ENCODE measurements around the gene PRCD. TPM values are rescaled to one million over a fixed set of nuclear protein-coding genes. Genes with fewer than 3 reads are reported as not detected.
A peak's percentile ranks its signal among the peaks of the same experiment; 100 is the strongest.
"Not testable (repeated sequence)": the region's sequence is repeated elsewhere in the genome, so short reads cannot be mapped to it uniquely, and the experiment has no call there.

Gene PRCD
- total RNA-seq, 1 experiment from 2014 or later, result 9.4 TPM

DNA sequence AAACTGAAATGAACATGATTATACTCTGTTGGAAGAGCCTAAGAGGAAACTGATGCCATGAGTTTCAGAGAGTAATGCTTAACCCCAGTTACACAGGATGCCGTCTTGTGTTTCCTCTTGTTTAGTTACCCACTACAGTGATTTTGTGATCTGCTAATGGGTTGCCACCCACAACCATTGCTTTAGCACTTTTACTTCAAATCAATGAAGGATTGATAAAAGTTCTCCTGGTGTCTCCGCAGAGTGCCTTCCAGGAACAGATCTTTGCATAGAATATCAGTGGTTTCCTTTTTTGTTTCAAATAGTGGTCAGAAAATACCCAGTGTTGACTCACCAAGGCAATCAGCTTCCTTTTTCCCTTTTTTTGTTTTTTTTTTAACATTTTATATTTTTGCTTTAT lies 23.5 kb downstream of the PRCD start:
- DNase-seq (ENCODE audit: low spot score); in situ Hi-C loops (cut with HindIII; ENCODE audit: low sequenced_read_pairs): not testable (repeated sequence)

GRCh38 chr17:76564991-76565727 lies 25.3 kb downstream of the PRCD start:
- DNase-seq (ENCODE audit: low spot score); in situ Hi-C loops (cut with HindIII; ENCODE audit: low sequenced_read_pairs): not testable (repeated sequence)

DNA sequence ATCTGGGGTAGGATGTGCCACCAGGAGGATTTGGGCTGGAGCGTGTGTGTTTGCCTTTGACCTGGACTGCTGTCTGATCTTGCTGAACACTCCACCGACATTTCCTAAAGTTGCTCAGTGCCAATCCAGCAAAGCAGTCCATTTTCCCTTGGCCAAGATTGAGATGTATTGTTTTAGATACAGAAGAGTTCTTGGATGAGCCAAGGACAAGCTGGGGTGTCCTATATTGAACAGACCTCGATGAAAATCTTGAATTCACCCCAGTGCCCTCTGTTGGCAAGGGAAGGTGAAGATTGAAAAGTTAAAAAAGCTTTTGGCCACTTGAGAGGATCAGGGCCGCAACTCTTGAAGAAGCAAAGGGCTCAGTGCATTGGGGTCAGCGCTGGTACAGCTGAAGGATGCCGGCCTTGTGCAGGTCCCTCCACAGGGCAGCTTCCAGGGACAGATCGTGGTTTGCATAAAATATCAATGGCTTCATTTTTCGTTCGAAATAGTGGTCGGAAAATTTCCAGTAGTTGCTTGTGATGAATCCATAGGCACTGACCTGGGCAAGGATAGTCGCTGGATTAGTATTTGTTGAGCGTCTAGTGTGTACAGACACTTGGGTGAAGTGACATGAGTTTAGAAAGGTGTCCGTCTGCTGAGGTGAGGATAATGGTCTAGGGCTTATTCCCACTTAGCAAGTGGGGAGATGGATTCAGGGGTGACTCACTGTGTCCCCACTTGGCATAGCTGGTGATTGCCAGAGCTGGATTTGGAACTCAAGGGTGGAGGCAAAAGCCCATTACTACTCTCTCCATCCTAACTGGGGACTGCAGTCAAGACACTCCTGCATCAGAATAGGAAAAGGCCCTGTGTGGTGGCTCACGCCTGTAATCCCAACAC lies 26.1 kb downstream of the PRCD start:
- in situ Hi-C loops (cut with HindIII; ENCODE audit: low sequenced_read_pairs), result no loop called here
- no peak for DNase-seq (ENCODE audit: low spot score)

- in situ Hi-C loops (cut with HindIII; ENCODE audit: low sequenced_read_pairs), result no loop called here
- no peak for DNase-seq (ENCODE audit: low spot score)
These were observed 26.7 kb downstream of the PRCD start for GRCh38 chr17:76566613-76566943.

DNA sequence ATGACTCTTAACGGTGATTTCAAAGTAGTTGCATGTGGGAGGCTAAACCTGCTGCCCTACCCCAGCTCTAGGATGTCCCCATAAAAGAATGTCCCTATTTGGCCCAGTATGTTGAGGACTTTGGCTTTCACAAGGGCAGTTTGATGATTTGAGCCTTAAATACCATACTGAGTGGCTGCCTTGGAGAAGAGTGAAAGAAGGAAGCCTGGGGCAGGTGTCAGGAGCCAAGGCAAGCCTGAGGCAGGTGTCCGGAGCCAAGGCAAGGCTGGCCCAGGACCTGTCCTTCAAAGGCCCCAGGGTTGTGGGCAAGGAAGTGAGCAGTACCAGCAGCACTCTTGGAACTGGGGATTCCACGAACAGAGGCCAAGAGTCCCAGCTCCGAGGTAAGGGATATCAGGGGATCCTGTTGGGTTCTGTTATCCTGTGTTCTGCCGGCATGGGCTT lies 27.2 kb downstream of the PRCD start:
- in situ Hi-C loops (cut with HindIII; ENCODE audit: low sequenced_read_pairs), result no loop called here
- DNase-seq (ENCODE audit: low spot score), result no peak

DNA sequence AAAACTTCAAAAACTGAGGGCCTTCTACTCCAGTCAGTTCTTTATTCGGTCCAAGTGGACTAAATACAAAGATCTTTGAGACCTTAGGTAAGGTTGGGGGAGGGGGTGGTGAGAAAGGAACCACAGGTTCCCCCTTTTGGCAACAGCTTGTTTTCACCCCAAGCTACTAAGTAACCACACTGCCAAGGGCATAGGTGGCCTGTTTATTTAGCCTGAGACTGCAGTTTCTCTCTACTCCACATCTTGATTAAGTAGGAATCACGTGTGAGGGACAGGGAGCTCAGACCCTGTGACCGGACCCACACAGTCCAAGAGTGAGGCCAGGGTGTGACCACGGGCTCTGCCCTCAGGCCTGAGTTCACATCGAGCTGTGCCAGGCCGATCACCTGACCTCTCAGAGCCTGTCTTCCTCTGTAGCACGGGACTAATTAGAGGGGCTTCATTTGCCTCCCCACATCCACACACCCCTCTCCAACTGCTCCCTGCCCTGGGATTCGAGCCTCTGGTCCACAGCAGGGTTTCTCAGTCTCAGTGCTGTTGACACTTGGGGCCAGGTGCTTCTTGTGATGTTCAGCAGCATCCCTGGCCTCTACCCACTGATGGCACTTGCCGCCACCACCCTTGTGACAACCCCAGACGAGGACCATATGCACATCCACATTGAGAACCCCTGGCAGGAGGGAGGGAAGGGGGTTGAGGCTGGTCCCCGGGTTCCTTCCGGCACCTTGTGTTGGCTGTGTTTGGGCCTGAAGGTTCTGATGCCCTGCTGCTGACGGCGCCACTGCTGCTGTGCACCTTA lies 28.0 kb downstream of the PRCD start:
- in situ Hi-C loops (cut with HindIII; ENCODE audit: low sequenced_read_pairs), result no loop called here
- peak; percentile 29 for DNase-seq (ENCODE audit: low spot score)

DNA sequence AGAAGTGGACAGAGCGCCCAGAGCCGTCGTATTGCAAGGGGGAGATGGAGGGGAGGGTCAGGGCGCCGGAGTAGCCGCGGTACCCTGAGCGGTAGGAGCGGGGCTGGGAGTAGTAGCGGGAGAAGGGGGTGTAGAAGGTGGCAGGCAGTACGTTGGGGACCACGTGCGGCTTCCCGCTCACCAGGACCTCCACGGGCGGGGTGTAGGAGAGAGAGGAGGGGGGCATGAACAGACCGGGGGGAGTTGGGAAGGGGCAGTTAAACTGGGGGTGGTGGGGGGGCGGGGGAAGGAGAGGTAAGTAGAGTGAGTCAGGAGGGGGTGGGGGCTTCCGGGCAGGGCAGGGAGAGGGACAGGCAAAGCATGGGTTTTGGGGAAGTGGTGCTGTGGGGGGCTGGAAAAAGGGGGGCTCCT lies 29.0 kb downstream of the PRCD start:
- DNase-seq (ENCODE audit: low spot score), result no peak
- in situ Hi-C loops (cut with HindIII; ENCODE audit: low sequenced_read_pairs), result no loop called here

DNA sequence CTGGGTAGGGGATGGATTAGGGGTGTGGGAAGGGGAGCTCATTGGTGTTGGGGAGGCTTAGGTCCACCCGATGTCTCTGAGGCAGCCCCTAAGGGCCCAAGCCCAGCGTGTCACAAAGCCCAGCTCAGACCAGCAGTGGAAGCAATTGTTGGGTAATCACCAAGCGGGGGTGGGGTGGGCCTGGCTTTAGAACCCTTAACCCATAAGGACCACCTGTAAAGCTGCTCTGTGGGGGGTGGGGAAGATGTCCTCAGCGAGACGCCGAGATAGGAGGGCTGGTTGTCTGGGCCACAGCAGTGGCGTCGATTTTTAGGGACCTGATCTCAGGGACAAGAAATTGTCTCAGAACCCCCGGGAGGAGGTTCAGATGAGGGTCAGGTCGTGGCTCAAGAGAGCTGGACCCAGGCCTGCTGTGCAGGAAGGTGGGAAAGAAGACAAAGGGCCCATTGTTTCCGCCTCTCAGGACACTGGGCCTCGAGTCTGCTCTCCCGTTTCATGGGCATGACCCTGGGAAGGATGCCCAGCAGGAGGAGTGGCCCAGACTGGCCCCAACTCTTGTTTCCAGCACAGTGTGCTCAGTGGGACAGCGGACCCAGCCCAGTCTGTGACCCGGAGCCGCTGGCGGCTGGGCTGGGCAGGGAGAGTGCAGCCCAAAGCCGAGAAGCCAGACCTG lies 29.9 kb downstream of the PRCD start:
- in situ Hi-C loops (cut with HindIII; ENCODE audit: low sequenced_read_pairs), result no loop called here
- DNase-seq (ENCODE audit: low spot score), result peak; percentile 27

DNA sequence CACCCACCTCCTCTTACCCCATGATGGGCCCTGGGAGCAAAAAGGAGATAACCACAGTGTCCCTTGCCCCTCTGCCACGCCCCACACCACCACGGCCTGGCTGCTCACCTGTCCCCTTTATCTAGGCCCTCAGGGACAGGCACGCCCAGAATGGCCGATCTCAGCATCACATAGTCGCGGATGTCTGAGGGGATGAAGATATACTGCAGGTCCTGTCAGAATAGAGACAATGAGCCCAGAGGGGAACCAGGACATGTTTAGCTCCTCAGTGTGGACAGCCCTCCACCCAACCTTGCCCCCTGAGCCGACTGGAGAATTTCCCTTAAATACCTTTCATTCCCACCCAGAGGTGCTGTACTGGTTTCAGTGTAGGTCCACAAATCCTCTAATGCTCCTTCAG lies 30.6 kb downstream of the PRCD start:
- in situ Hi-C loops (cut with HindIII; ENCODE audit: low sequenced_read_pairs), result no loop called here
- no peak for DNase-seq (ENCODE audit: low spot score)

DNA sequence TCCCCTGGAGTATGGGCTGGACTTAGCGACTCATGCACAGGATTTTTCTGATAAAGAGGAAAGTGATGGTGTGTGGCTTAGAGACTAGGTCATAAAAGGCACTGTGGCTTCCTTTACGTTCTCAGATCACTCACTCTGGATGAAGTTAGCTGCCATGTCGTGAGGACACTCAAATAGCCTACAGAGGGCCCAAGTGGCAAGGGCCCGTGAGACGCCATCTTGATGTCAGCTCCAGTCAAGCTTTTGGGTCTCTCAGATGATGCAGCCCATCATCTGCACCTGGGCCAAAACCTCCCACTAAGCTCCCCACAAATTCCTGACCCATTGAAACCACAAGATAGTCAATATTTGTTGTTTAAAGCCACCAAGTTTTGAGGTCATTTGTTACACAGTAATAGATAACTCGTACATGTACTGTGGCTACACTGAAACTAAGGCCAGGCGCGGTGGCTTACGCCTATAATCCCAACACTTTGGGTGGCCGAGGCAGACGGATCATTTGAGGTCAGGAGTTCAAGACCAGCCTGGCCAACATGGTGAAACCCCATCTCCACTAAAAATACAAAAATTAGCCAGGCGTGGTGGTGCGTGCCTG lies 31.1 kb downstream of the PRCD start:
- no peak for DNase-seq (ENCODE audit: low spot score)
- in situ Hi-C loops (cut with HindIII; ENCODE audit: low sequenced_read_pairs), result no loop called here

DNA sequence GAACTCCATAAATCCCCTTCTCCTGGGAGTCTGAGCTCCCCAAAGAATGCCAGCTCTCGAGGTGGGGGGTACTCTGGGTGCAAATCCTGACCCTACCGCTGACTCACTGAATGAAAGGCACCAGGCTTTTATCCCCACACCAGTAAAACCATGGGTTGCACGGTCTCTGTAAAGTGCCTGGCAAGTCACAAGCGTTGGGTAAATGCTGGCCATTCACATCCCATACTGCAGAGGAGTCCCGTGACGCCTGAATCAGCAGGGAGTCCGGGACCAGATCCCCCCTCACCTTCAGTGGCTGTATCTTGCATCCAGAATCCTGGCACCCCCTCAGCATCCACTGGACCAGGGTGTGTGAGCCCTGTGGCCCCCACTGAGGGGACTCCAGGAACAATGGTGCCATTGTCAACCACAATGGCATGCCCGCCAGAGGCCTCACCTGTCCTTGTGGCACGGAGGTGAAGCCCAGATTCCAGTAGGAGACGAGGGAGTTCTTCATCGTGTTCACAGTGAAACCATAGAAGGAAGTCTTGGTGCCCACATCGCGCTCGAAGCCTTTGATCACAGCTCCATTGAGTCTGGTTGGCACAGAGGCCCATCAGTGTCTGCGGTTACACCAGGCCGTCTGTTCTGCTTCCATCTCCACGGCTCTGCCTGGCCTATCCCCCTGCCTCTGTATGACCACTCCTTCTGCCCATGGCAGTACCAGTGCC lies 32.5 kb downstream of the PRCD start:
- in situ Hi-C loops (cut with HindIII; ENCODE audit: low sequenced_read_pairs), result no loop called here
- DNase-seq (ENCODE audit: low spot score), result no peak

DNA sequence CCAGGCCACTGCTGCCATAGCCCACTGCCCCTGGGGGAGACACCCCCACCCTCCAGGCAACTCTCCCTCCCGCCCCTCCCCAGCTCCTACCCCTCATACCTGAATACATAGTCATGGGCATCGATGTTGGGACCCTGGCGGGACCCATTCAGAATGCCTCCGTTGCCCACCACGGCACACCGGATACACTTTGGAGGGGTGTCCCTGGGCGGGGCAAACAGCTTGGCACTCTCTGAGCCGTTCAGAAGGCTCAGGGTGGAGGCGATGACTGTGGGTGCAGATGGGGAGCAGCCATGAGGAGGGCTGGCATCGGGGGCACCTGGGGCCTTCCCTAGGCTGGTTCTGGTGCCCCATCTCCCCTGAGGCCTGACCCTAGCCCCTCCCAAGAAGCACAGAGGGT lies 33.3 kb downstream of the PRCD start:
- no peak for DNase-seq (ENCODE audit: low spot score)
- in situ Hi-C loops (cut with HindIII; ENCODE audit: low sequenced_read_pairs), result no loop called here

GRCh38 chr17:76574166-76574565 lies 34.3 kb downstream of the PRCD start:
- in situ Hi-C loops (cut with HindIII; ENCODE audit: low sequenced_read_pairs), result no loop called here
- no peak for DNase-seq (ENCODE audit: low spot score)

- in situ Hi-C loops (cut with HindIII; ENCODE audit: low sequenced_read_pairs), result no loop called here
- no peak for DNase-seq (ENCODE audit: low spot score)
These were observed 35.7 kb downstream of the PRCD start for GRCh38 chr17:76575570-76575969.

- DNase-seq (ENCODE audit: low spot score), result no peak
- in situ Hi-C loops (cut with HindIII; ENCODE audit: low sequenced_read_pairs), result no loop called here
These were observed 36.3 kb downstream of the PRCD start for GRCh38 chr17:76576189-76576588.

GRCh38 chr17:76577876-76578275 lies 38.0 kb downstream of the PRCD start:
- in situ Hi-C loops (cut with HindIII; ENCODE audit: low sequenced_read_pairs), result no loop called here
- no peak for DNase-seq (ENCODE audit: low spot score)

DNA sequence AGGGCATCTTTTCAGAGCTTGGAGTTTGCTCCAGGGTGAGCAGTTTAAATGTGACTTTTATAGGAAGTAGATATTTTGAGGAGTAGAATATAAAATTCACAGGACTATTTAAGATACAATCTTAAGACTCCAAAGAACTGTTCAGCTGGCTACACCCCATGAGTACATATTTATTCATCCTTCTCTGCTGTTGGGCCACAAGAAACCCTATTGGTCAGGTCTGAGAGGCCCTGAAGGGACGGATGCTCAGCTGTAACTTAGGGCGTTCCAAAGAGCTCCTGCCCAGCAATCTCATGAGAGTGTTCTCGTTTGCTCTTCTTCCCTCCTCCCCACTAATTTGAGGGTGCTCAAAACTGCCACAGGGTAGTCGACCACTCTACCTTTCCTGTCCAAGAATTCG lies 38.5 kb downstream of the PRCD start:
- DNase-seq (ENCODE audit: low spot score), result no peak
- in situ Hi-C loops (cut with HindIII; ENCODE audit: low sequenced_read_pairs), result no loop called here

- DNase-seq (ENCODE audit: low spot score), result no peak
- in situ Hi-C loops (cut with HindIII; ENCODE audit: low sequenced_read_pairs), result no loop called here
These were observed 39.4 kb downstream of the PRCD start for GRCh38 chr17:76579281-76579680.
